HG02870 (cell line): ENCODE results near the gene PRSS37.
"Not testable (repeated sequence)": the region's sequence is repeated elsewhere in the genome, so short reads cannot be mapped to it uniquely, and the experiment has no call there.

Experiments
- ATAC-seq: cut with Tn5 transposase; IDR thresholded peaks from one replicate; pipeline ENCODE4 v1.9.1; 2021; ENCODE audit warnings: mild to moderate bottlenecking, moderate library complexity; ENCODE audit not compliant: unreplicated experiment

PRSS37 gene

DNA sequence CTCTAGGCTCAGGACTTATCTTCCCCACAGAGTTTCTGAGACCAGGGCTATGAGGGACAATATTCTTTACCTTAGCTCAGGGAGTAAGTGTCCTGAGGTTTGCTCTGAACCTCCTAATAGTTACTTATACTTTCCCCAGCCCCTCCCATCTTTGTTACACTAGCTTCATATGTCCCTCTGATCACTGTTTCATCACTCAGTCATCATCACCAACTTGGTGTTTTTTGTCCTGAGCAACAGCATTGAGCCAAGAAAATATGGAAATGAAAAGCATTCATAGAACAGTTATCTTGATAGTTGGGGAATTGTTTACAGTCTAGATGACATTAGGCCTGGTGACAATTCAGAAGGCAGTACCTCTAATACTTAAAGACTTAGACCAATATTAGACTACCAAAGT lies at the start of gene PRSS37:
TSS of gene PRSS37 (minus strand) at position 101 of the 400 bp plus-strand sequence. CDS start 436 bp downstream, outside the sequence.
- no peak for ATAC-seq

DNA sequence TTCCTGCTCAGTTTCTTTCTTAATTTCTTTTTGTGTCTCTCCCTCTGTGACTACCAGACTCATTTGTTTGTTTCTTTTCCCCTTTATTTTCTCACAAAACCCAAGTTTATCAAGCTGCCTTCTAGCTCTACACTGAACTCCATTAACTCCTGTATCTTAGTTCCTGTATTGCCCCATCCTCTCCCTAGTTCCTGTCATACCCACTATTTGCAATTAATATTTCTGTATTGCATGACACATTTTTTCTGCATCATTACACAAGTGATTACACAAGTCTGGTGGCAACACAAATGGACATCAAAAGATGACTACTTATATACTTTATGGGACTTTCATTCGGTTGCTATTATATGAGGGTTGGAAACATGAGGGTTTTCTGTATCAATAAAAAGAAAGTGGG lies 48.0 kb upstream of the PRSS37 start:
- no peak for ATAC-seq

GRCh38 chr7:141884539-141885225 lies 43.4 kb upstream of the PRSS37 start:
- peak; percentile 86 for ATAC-seq

DNA sequence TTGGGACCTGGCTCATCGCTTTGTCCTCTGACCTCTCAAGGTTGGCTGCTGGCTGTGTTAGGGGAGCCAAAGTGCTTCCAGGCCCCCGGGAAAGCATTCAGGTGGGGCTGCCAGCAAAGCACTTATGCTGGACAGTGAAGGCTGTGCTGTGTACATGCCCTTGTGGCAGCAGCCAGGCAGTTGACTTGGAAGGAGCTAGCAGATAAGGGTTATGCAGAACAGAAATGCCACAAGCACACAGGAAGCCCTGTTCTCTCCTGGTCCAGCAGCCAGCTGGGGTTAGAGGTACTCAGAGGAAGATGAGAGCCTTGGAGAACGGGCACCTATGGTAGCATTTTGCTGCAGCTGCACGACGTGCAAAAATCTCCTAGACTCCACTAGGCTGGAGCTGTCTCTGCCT lies 39.7 kb upstream of the PRSS37 start:
- ATAC-seq = no peak

DNA sequence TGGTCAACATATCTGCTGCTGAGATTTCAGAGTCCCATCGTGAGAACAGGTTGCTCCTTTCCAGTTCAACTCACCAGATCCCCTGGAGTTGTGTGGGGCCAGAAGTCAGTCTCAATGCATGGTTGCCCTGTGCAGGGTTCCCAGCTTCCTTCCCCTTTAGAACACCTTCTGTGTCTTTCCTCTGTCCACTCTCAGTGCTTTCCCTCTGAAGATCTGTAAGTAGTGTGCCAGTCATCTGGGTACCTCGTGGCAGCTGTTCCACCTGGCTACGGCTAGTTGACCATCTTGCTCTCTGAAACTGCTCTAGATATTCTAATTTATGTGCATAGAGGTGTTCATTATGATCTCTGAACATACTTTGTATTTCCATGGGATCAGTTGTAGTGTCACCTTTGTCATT lies 36.1 kb upstream of the PRSS37 start:
- no peak for ATAC-seq

- ATAC-seq = no peak
Observed at GRCh38 chr7:141876371-141876770, 35.1 kb upstream of the PRSS37 start.

GRCh38 chr7:141875453-141875852 lies 34.2 kb upstream of the PRSS37 start:
- ATAC-seq = no peak

DNA sequence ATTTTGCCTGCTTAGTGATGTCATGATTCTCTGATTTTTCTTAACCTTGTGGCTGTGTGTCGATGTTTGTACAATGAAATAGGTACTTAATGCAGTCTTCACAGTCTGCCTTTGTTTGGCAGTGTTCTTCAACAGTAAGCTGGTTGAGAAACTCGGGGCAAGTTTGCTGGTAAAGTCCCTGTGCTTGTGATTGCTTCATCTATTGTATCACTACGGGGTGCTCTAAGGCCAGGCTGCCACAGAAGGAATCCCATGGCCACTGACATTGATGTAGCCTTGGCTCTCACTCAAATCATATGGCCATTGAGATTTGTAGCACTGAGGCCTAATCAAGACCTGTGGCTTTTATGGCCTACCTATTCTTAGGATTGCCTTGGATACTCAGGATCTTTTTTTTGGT lies 33.5 kb upstream of the PRSS37 start:
- no peak for ATAC-seq

- ATAC-seq = peak; percentile 47
Observed at GRCh38 chr7:141872931-141873330, 31.6 kb upstream of the PRSS37 start.

GRCh38 chr7:141866974-141867373 lies 25.7 kb upstream of the PRSS37 start:
- ATAC-seq = no peak

GRCh38 chr7:141864765-141865447 lies 23.6 kb upstream of the PRSS37 start:
- peak; percentile 59 for ATAC-seq

GRCh38 chr7:141860207-141860606 lies 18.9 kb upstream of the PRSS37 start:
- no peak for ATAC-seq

GRCh38 chr7:141847996-141848395 lies 6.7 kb upstream of the PRSS37 start:
- no peak for ATAC-seq

DNA sequence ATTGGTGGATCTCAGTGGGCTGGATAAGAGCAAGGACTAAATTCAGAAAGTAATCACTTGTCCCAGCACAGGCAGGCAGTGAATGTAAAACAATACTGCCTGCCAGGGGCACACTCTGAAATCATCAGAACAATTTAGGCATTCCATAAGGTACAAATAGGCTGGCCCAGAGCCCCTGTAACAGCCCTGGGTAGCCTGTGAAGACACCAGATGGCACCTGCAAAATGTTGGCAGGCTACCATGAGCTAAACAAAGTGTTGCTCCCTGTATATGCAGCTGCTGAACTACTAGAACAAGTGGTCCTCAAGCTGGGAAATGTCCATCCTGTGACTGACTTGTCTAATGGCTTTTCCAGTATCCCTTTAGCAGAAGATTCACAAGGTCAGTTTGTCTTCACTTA lies 3.0 kb upstream of the PRSS37 start:
- ATAC-seq = no peak

GRCh38 chr7:141842904-141843303 lies 1.6 kb upstream of the PRSS37 start:
- ATAC-seq = no peak

DNA sequence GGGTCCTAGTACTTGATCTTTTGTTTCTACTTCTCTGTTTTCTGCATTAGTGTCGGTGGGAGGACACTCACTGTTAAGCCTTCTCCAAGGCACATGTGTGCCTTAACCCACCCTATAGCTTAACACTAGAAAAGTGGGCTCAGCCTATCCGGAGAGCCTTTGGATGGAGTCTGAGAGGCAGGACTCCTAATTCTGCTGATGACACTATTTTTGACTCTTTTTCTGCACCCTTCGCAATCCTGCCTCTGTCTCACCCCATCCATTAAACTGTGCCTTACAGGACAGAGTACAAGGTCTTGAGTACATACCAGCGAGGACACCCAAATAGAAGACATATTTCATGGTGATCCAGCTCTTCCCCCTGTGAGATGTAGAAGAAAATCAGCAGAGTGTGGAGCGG lies 577 bp downstream of the PRSS37 start:
- ATAC-seq = no peak

DNA sequence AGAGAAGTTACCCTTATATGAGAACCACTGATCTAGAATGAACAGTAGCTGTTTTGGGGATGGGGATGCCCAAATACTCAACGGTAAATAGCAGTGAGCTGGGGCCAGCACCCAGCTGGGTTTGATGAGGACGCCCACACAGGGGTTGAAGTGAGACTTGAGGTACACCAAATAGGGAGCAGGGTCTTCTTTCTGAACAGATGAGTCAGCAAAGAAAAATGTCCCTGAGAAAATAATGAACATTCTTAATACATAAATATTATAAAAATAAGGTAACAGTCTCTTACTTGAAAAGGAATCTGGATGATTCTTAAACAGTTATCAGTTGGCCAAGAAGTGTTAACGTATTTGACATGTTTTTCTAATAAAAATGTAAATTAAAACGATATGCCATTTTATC lies 2.0 kb downstream of the PRSS37 start:
- no peak for ATAC-seq

DNA sequence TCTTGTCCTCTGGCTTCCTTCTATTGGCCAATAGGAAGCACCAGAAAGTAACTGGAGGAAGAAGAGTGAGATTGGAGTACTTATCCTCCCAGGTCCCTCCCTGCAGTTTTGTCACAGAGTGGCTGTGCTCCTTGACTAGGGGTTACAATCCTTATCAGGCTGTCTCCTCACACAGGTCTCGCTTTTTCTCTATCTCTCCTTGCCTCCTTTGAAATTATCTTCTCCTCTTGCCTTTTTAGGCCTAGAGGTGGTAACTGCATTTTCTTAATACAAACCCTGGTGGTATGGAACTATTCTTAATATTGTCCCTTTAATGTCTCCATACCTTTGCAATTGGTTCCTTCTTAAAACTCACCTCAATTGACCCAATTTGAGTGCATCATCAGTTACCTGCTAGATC lies 2.7 kb downstream of the PRSS37 start:
- ATAC-seq = no peak

DNA sequence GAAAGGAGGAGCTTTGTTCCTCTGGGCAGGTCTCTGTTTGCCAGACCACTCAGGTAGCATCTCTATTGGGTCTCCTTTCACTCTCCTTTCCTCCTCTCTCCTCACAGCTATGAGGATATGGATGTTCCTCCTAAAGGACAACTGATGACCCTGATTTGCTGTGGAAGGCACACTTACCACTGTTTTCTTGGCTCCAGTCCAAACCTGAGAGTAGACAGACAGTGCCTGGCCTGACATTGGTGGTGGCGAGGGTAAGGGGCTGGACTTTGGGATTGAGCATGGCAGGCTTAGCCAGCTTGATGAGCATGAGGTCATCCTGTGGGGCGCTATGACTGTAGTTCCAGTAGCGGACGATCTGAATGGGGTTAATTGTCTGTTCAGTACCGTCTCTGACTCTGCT lies 3.6 kb downstream of the PRSS37 start:
- no peak for ATAC-seq

DNA sequence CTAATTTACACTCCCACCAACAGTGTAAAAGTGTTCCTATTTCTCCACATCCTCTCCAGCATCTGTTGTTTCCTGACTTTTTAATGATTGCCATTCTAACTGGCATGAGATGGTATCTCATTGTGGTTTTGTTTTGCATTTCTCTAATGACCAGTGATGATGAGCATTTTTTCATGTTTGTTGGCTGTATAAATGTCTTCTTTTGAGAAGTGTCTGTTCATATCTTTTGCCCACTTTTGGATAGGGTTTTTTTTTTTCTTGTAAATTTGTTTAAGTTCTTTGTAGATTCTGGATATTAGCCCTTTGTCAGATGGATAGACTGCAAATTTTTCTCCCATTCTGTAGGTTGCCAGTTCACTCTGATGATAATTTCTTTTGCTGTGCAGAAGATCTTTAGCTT lies 18.9 kb downstream of the PRSS37 start:
- not testable (repeated sequence) for ATAC-seq

- no peak for ATAC-seq
Observed at GRCh38 chr7:141820067-141820466, 21.2 kb downstream of the PRSS37 start.

DNA sequence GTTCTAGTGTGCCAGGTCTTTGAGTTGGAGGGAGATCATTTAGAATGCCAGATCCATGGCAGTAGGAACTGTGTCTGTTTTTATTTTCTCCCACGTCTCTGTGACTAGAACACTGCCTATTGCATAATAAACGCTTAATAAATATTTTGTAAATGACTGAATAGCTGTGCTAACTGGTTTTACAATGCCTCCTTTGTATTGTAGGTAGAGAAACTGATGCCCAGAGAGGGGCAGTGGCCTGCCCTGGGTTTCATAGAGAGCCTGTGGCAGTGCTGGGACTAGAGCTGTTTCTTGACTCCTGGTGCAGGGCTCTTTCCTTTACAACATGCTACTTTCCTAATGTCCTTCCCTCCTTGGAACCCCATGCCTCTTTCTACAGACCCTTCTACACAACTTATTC lies 48.8 kb downstream of the PRSS37 start:
- no peak for ATAC-seq

GRCh38 chr7:141789917-141790316 lies 51.4 kb downstream of the PRSS37 start, which contains the start of gene TAS2R5:
TAS2R5 (plus strand) TSS chr7:141790217; CDS start chr7:141790362, 145 bp downstream.
- no peak for ATAC-seq
